ENCODE data around the gene ZNF575.

Gene ZNF575

DNA sequence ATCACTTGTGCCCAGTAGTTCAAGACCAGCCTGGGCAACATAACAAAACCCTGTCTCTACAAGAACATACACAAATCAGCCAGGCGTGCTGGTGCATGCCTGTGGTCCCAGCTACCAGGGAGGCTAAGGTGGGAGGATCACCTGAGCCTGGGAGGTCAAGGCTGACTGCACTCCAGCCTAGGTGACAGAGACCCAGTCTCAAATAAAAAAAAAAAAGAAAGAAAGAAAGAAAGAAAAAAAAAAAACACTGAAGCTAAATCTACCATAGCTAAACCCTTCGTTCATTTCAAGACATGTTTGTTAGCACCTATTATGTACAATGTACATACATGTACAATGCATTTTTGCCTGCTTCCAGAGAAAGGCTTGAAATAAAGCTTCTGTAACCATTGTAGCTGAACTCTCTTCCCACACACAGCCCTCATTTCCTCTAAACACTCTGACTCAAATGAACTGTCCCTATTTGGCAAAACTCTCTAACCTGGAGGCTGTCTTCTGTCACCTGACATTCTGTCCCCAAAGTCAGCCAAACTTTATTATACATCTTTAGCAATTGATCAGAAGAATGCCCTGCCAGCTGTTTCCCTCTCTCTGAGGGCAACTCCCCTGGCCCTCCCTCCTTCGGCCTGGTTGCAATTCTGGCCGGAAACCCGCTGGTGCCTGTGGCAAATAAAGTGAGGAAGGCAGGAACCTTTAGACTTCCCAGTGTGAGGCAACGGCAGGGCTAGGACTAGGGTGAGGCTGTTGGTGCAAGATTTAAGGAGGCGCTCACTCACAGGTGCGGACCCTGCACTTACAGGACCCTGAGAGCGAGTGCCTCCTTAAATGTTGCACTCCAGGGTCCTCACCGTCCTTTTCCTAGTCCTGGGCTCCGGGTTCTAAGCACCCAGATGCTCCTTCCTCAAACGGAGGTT is 7.8 kb upstream of the ZNF575 start:
- DNase-seq (peak; percentile 35), ATAC-seq (replicated peaks) (peak; percentile 75 to 82)
- H3K4me1 Mint-ChIP-seq, result peaks cover 17 to 36% of the 10 kb centered on the region in 2 donors
- no peaks in the 10 kb centered on the region for H3K27me3 Mint-ChIP-seq
- H3K4me3 Mint-ChIP-seq, result peak overlapping the region; percentile 92 to 96
- H3K27ac Mint-ChIP-seq, result peak overlapping the region; percentile 83
- H3K9me3 Mint-ChIP-seq, result no peaks in the 10 kb centered on the region
- H3K36me3 Mint-ChIP-seq, result peaks cover 3% of the 10 kb centered on the region in 2 donors

- H3K27me3 Mint-ChIP-seq, result no peaks in the 10 kb centered on the region
- peaks cover 3% of the 10 kb centered on the region in 2 donors for H3K36me3 Mint-ChIP-seq
- H3K27ac Mint-ChIP-seq, result peak overlapping the region; percentile 91
- H3K4me1 Mint-ChIP-seq, result peaks cover 17 to 36% of the 10 kb centered on the region in 2 donors
- peak overlapping the region; percentile 92 to 96 for H3K4me3 Mint-ChIP-seq
- no peak for DNase-seq
- ATAC-seq (replicated peaks), result peak; percentile 23 to 28
- no peaks in the 10 kb centered on the region for H3K9me3 Mint-ChIP-seq
Measured at GRCh38 chr19:43525836-43526771, 6.9 kb upstream of the ZNF575 start.

GRCh38 chr19:43526884-43527859 is 5.8 kb upstream of the ZNF575 start, which contains the start of gene ETHE1:
Gene ETHE1 (minus strand): TSS chr19:43527201. CDS start chr19:43527177, 24 bp downstream.
- Mint-ChIP-seq H3K27ac (peak within 1 kb of the TSS; percentile 91), H3K9me3 (no peaks in the 10 kb centered on the region), H3K4me1 (peaks cover 17 to 37% of the 10 kb centered on the region in 2 donors), H3K4me3 (peak within 1 kb of the TSS; percentile 92 to 96), H3K27me3 (no peaks in the 10 kb centered on the region), H3K36me3 (peaks cover 0 to 3% of the 10 kb centered on the region in 2 donors)
- ATAC-seq (replicated peaks) (peak; percentile 71 to 84), DNase-seq (peak; percentile 66)

DNA sequence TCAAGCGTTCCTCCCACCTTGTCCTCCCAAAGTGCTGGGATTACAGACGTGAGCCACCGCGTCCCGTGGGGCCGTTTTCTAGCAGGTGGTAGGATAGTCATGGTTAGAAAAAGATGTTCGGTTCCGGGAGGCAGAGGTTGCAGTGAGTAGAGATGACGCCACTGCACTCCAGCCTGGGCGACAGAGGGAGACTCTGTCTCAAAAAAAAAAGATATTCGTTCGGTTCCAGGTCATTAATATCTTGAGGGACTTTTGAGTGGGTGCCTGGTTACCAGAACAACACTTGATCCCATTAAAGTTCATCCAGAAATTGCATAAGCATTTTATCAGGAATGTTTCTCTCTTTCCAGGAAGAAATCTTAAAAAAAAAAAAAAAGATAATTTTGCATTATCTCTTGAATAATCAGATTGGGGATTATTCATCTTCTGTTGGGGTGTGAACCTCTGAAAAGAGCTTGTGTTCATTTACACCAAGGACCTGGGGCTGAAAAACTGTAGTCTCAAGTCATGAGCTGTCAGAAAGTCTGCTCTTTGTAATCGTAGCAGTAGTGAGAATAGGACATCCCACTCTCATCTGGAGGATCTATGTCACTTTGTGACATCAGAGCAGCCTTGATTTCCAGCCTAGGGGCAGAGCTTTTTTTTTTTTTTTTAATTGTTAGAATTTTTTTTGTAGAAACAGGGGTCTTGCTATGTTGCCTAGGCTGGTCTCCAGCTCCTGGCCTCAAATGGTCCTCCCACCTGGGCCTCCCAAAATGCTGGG is 4.9 kb upstream of the ZNF575 start:
- Mint-ChIP-seq H3K4me3 (peak overlapping the region in 1 of 2 donors; percentile 21), H3K27ac (no peak overlapping the region), H3K36me3 (no peaks in the 10 kb centered on the region), H3K27me3 (no peaks in the 10 kb centered on the region), H3K4me1 (peaks cover 21 to 46% of the 10 kb centered on the region in 2 donors), H3K9me3 (no peaks in the 10 kb centered on the region)
- no peak for ATAC-seq (replicated peaks)
- DNase-seq, result no peak

- Mint-ChIP-seq H3K27me3 (no peaks in the 10 kb centered on the region), H3K27ac (peak overlapping the region; percentile 94), H3K9me3 (peaks cover 0 to 1% of the 10 kb centered on the region in 2 donors), H3K4me3 (peak overlapping the region; percentile 84 to 90), H3K4me1 (peaks cover 14 to 30% of the 10 kb centered on the region in 2 donors), H3K36me3 (peaks cover 7 to 18% of the 10 kb centered on the region in 2 donors)
- no peak for DNase-seq
- ATAC-seq (replicated peaks), result peak; percentile 42 to 43
Measured at GRCh38 chr19:43532571-43532961, 422 bp upstream of the ZNF575 start.

DNA sequence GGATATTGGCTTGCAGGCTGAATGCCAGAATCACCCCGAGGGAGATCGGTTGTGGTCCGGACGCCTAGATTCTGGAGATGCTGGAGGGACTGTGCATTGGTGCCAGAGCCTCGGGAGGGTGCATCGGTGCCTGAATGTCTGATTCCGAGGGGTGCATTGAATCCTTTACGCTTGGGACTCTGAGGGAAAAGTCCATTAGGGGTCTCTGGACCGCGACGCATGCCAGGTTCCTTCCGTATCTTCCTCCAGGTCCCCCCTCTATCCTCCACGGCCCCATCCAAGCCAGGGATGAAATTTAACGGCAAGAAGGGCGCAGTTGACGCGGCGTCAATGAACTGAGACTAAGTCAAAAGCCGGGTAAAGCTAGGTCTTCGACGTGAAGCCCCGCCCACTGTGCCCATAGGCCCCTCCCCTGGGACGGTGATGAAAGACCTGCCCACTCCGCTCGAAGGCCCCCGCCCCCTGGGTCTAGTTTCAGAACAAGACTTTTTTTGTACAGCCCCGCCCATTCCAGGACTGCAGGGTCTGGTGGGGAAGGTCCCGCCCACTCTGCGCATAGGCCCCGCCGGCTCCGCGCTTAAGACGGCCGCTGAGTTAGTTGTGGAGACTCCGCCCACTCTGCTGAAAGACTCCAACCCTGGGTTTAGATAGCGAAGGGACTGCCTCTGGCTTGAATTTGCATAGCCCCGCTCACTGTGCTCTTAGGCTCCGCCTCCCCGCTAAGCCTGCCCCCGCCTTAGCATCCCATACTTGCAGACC is 737 bp downstream of the ZNF575 start:
- Mint-ChIP-seq H3K4me1 (peaks cover 12 to 27% of the 10 kb centered on the region in 2 donors), H3K4me3 (peak overlapping the region; percentile 84 to 90), H3K27ac (peak overlapping the region; percentile 94), H3K27me3 (no peaks in the 10 kb centered on the region), H3K36me3 (peaks cover 12 to 26% of the 10 kb centered on the region in 2 donors), H3K9me3 (peaks cover 0 to 3% of the 10 kb centered on the region in 2 donors)
- peak; percentile 97 for DNase-seq
- peak; percentile 77 for ATAC-seq (replicated peaks)

DNA sequence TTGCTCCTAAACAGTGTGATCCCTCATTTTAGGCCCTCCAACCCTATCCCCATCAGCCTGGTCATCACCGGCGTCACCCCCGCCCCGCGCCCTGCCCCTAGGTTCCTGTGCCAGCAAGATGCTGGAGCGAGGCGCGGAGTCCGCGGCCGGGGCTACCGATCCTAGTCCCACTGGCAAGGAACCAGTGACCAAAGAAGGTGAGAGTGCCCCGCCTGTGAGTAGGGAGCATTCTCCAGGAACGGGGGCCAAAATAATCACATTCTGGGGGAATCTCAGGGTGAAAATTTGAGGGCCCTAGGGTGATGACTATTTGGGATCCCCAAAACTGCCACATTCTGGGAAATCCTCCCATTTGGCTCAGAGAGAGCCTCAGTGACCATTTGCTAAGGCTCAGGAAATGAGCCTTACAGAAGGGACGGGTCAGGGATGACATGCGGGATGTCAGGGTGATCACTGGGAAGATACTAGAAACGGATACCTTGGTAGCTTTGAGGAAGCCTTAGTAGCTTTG is 1.4 kb downstream of the ZNF575 start:
- Mint-ChIP-seq H3K27me3 (no peaks in the 10 kb centered on the region), H3K4me3 (peak overlapping the region; percentile 84 to 90), H3K9me3 (peaks cover 4 to 5% of the 10 kb centered on the region in 2 donors), H3K36me3 (peaks cover 18 to 32% of the 10 kb centered on the region in 2 donors), H3K4me1 (peaks cover 12 to 27% of the 10 kb centered on the region in 2 donors), H3K27ac (peak overlapping the region; percentile 47)
- DNase-seq (no peak), ATAC-seq (replicated peaks) (no peak)

DNA sequence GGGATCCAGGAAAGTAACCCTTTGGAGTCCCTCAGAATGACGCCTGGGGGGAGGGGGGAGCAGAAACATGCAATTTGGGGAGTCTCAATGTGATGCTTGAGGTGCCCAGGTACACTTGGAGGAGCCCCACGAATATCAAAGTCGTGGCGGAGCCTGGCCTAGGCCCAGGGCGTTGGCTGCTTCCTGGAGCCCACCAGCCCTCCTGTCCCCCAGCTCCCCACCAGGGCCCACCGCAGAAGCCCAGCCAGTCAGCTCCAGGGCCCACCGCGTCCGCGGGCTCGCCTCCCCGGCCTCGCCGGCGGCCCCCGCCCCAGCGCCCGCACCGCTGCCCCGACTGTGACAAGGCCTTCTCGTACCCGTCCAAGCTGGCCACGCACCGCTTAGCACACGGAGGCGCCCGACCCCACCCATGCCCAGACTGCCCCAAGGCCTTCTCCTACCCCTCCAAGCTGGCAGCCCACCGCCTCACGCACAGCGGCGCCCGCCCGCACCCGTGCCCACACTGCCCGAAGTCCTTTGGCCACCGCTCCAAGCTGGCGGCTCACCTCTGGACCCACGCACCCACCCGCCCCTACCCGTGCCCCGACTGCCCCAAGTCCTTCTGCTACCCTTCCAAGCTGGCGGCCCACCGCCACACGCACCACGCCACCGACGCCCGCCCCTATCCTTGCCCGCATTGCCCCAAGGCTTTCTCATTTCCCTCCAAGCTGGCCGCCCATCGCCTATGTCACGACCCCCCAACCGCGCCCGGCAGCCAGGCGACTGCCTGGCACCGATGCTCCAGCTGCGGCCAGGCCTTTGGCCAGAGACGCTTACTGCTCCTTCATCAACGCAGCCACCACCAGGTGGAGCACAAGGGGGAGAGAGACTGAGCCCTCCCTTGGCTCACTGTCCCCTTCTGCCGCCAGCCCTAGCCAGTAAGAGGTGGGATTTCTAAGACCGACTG is 2.1 kb downstream of the ZNF575 start:
- peak overlapping the region; percentile 33 to 42 for H3K4me3 Mint-ChIP-seq
- H3K27me3 Mint-ChIP-seq, result no peaks in the 10 kb centered on the region
- peak; percentile 27 for DNase-seq
- ATAC-seq (replicated peaks), result no peak
- H3K27ac Mint-ChIP-seq, result peak overlapping the region; percentile 91
- H3K9me3 Mint-ChIP-seq, result peaks cover 5% of the 10 kb centered on the region in 2 donors
- H3K4me1 Mint-ChIP-seq, result peaks cover 12 to 27% of the 10 kb centered on the region in 2 donors
- peaks cover 24 to 40% of the 10 kb centered on the region in 2 donors for H3K36me3 Mint-ChIP-seq

DNA sequence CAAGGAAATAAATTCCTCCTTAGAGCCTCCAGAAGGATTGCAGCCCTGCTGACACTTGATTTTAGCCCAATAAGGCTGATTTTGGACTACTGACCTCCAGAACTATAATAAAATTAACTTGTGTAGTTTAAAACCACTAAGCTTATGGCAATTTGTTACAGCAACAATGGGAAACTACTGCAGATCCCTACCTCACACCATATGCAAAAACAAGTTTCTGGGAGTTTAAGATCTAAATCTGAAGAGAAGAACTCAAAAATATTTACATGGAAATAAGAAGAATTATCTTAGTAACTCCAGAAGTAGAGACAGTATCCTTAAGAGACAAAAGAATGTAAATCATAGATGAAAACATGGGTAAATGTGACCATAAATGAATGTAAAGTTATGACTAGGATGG is 5.9 kb downstream of the ZNF575 start:
- Mint-ChIP-seq H3K4me3 (no peak overlapping the region), H3K36me3 (peaks cover 51 to 68% of the 10 kb centered on the region in 2 donors), H3K9me3 (peaks cover 5% of the 10 kb centered on the region in 2 donors), H3K27ac (no peak overlapping the region), H3K27me3 (no peaks in the 10 kb centered on the region), H3K4me1 (peaks cover 6 to 10% of the 10 kb centered on the region in 2 donors)
- DNase-seq (no peak), ATAC-seq (replicated peaks) (no peak)

DNA sequence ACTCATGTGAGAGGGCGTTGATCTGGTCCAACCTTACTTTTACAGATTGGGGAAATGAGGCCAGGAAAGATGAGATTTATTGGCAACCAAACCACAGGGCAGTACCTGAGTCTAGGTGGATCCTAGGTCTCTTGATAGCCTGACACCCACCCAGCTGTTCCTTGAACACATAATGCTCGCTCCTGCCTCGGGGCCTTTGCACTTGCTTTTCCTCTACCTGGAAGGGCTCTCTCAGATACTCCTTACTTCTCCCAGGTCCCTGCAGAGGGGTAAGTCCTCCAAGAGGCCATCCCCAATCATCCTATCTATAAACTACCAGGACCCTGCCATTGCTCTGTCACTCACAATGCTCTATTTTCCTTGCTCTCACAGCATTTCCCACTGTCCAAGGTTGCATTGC is 7.4 kb downstream of the ZNF575 start:
- ATAC-seq (replicated peaks) (no peak), DNase-seq (no peak)
- Mint-ChIP-seq H3K4me1 (peaks cover 2 to 3% of the 10 kb centered on the region in 2 donors), H3K9me3 (peaks cover 5% of the 10 kb centered on the region in 2 donors), H3K27me3 (no peaks in the 10 kb centered on the region), H3K27ac (no peak overlapping the region), H3K36me3 (peaks cover 58 to 80% of the 10 kb centered on the region in 2 donors), H3K4me3 (no peak overlapping the region)
